T-cell (primary cell): ENCODE measurements around the gene SYTL1. TPM values are rescaled to one million over a fixed set of nuclear protein-coding genes. Genes with fewer than 3 reads are reported as not detected.

Source experiments
- ATAC-seq, 4 experiments: fragments of 200-7000 bp in 3 of 4; fragments of 150-1000 bp in 1 of 4; cut with Tn5 transposase; replicated peaks in 1 of 4; 1 replicate in 3 of 4; 2 replicates in 1 of 4; pipeline ENCODE4 v1.10.0; 2021; ENCODE audit warnings: moderate library complexity in 3 of 4, mild to moderate bottlenecking in 2 of 4, moderate number of reproducible peaks in 1 of 4
- CTCF ChIA-PET, 2 donors: fragments of 300-600 bp; sonication (Branson Sonifier 250); formaldehyde crosslinking; loops; one replicate each; lab custom pipeline; 2022; ENCODE audit warnings: antibody characterized with exemption in 2 of 2; lab: Charles Lee
- POLR2A ChIA-PET, 2 donors: fragments of 300-600 bp; sonication (Branson Sonifier 250); formaldehyde crosslinking; loops; one replicate each; lab custom pipeline; 2022; ENCODE audit warnings: antibody characterized with exemption in 2 of 2; lab: Charles Lee
- DNase-seq, 35 experiments: peaks; one replicate each; pipeline versions ENCODE4 v3.0.0 to v3.0.0-alpha.2; 2013 to 2023
- H3K27ac ChIP-seq: one replicate; pipeline ENCODE4 v1.5.1; 2013; ENCODE audit warnings: low read length
- H3K27me3 ChIP-seq, 2 experiments: replicated peaks in 1 of 2; 1 replicate in 1 of 2; 2 replicates in 1 of 2; pipeline versions ENCODE4 v1.6.1 to v1.7.0; 2013; ENCODE audit warnings: low read length in 1 of 2, mixed read lengths in 1 of 2; ENCODE audit not compliant: control insufficient read depth in 2 of 2, insufficient read depth in 2 of 2; ENCODE audit errors: extremely low read depth in 1 of 2
- H3K36me3 ChIP-seq, 2 donors: 1 replicate in 1 of 2; 2 replicates in 1 of 2; pipeline versions ENCODE4 v1.6.1 to v1.7.0; 2013; ENCODE audit warnings: low read length in 1 of 2; ENCODE audit not compliant: control insufficient read depth in 2 of 2, insufficient read depth in 1 of 2; ENCODE audit errors: extremely low read depth in 1 of 2
- H3K4me1 ChIP-seq, 2 experiments: 1 replicate in 1 of 2; 2 replicates in 1 of 2; pipeline versions ENCODE4 v1.6.1 to v1.7.0; 2013; ENCODE audit warnings: low read length in 2 of 2, mixed read lengths in 1 of 2; ENCODE audit not compliant: insufficient read depth in 2 of 2, control insufficient read depth in 1 of 2; ENCODE audit errors: extremely low read depth in 1 of 2
- H3K4me3 ChIP-seq, 2 donors: 1 replicate in 1 of 2; 2 replicates in 1 of 2; pipeline versions ENCODE4 v1.5.1 to v1.7.0; 2013; ENCODE audit warnings: mild to moderate bottlenecking in 2 of 2, low read length in 1 of 2, moderate library complexity in 1 of 2; ENCODE audit not compliant: control insufficient read depth in 1 of 2; ENCODE audit errors: extremely low read depth in 1 of 2
- H3K9me3 ChIP-seq: 2 replicates; pipeline ENCODE4 v1.7.0; 2013
- H3K27ac Mint-ChIP-seq, 2 donors: one replicate each; pipeline ENCODE4 v1.8.0; 2020 to 2021; ENCODE audit warnings: mild to moderate bottlenecking in 2 of 2, mixed read lengths in 2 of 2
- H3K27me3 Mint-ChIP-seq, 2 donors: one replicate each; pipeline ENCODE4 v1.8.0; 2021 to 2022; ENCODE audit warnings: mixed read lengths in 2 of 2
- H3K36me3 Mint-ChIP-seq: one replicate; pipeline ENCODE4 v1.8.0; 2021; ENCODE audit warnings: mixed read lengths
- H3K4me1 Mint-ChIP-seq, 3 donors: one replicate each; pipeline ENCODE4 v1.8.0; 2020 to 2022; ENCODE audit warnings: mixed read lengths in 3 of 3, mild to moderate bottlenecking in 1 of 3
- H3K4me3 Mint-ChIP-seq, 3 donors: one replicate each; pipeline ENCODE4 v1.8.0; 2020 to 2022; ENCODE audit warnings: mild to moderate bottlenecking in 3 of 3, mixed read lengths in 3 of 3, moderate library complexity in 3 of 3
- H3K9me3 Mint-ChIP-seq, 3 donors: one replicate each; pipeline ENCODE4 v1.8.0; 2020 to 2022; ENCODE audit warnings: mixed read lengths in 3 of 3
- WGBS: methylation state at CpG from one replicate; pipeline ENCODE4 v1.1.5; 2013; ENCODE audit warnings: missing lambda C conversion rate; ENCODE audit not compliant: insufficient coverage; 5-methylcytosine and 5-hydroxymethylcytosine counted together
- total RNA-seq, 35 experiments: library from RNA in 6 of 35; stranded (reverse) in 6 of 35; fragments of 120-200 nt in 1 of 35; gene quantifications; one replicate each; pipeline versions ENCODE4 v1.2.1 to v1.2.4 and lab custom pipeline; 2013 to 2026

The SYTL1 gene
- total RNA-seq, 5 donors from 2014 or later (not counting 1 experiment from before 2014, with no cell fraction given), result 169 to 240 (median 199) TPM

GRCh38 chr1:27298632-27299384, 43.0 kb upstream of the SYTL1 start:
- Histone ChIP-seq H3K27ac (no peak overlapping the region), H3K4me3 (no peak overlapping the region), H3K4me1 (peaks cover 0 to 8% of the 10 kb centered on the region in 2 experiments), H3K9me3 (no peaks in the 10 kb centered on the region), H3K36me3 (peaks cover 17 to 85% of the 10 kb centered on the region in 2 donors), H3K27me3 (no peaks in the 10 kb centered on the region)
- ATAC-seq, result no peak
- Mint-ChIP-seq H3K9me3 (no peaks in the 10 kb centered on the region), H3K4me3 (no peak overlapping the region), H3K27ac (no peak overlapping the region), H3K36me3 (peaks cover 36% of the 10 kb centered on the region), H3K27me3 (no peaks in the 10 kb centered on the region), H3K4me1 (peaks cover 0 to 5% (median 2%) of the 10 kb centered on the region in 3 donors)
- ChIA-PET CTCF (interaction anchor here (0.5 to 7.8 kb wide), 15 partner anchors 9 to 285 kb away, joined by 3 to 44 read pairs (median 3); no protein-coding TSS in a partner anchor), POLR2A (no interaction called here)
- WGBS, result 40% methylated on average over 1 of the region's 8 CpGs
- no peak for DNase-seq

- no peaks in the 10 kb centered on the region for H3K27me3 ChIP-seq
- H3K4me1 Mint-ChIP-seq, result peaks cover 0 to 5% (median 2%) of the 10 kb centered on the region in 3 donors
- no peaks in the 10 kb centered on the region for H3K27me3 Mint-ChIP-seq
- 92% methylated on average over 10 of the region's 14 CpGs for WGBS
- H3K27ac ChIP-seq, result no peak overlapping the region
- peaks cover 41% of the 10 kb centered on the region for H3K36me3 Mint-ChIP-seq
- CTCF ChIA-PET, result interaction anchor here (0.6 to 7.8 kb wide), 17 partner anchors 9 to 682 kb away, joined by 3 to 44 read pairs (median 4); partner anchors contain the start of gene MAP3K6 (in 1 of the 2)
- H3K27ac Mint-ChIP-seq, result no peak overlapping the region
- no peak for ATAC-seq
- H3K4me3 Mint-ChIP-seq, result no peak overlapping the region
- no peak for DNase-seq
- H3K9me3 ChIP-seq, result no peaks in the 10 kb centered on the region
- peaks cover 22 to 85% of the 10 kb centered on the region in 2 donors for H3K36me3 ChIP-seq
- H3K4me3 ChIP-seq, result no peak overlapping the region
- peaks cover 0 to 8% of the 10 kb centered on the region in 2 experiments for H3K4me1 ChIP-seq
- POLR2A ChIA-PET, result interaction anchor here in 1 of 2 donors (0.6 kb wide), 1 partner anchor 321 kb away, joined by 19 read pairs; no protein-coding TSS in a partner anchor
- no peaks in the 10 kb centered on the region for H3K9me3 Mint-ChIP-seq
Observed at GRCh38 chr1:27299385-27300271, 42.2 kb upstream of the SYTL1 start.

GRCh38 chr1:27300341-27301051, 41.3 kb upstream of the SYTL1 start:
- no peak overlapping the region for H3K4me3 ChIP-seq
- no peaks in the 10 kb centered on the region for H3K9me3 ChIP-seq
- POLR2A ChIA-PET, result interaction anchor here in 1 of 2 donors (0.6 kb wide), 1 partner anchor 40 kb away, joined by 3 read pairs; no protein-coding TSS in a partner anchor
- no peaks in the 10 kb centered on the region for H3K27me3 ChIP-seq
- H3K36me3 ChIP-seq, result peaks cover 23 to 83% of the 10 kb centered on the region in 2 donors
- H3K4me1 Mint-ChIP-seq, result peaks cover 0 to 5% (median 2%) of the 10 kb centered on the region in 3 donors
- H3K4me1 ChIP-seq, result peaks cover 0 to 8% of the 10 kb centered on the region in 2 experiments
- ATAC-seq (peak; percentile 83 to 90 (median 88)), DNase-seq (peak; percentile 46 to 92 (median 70))
- H3K9me3 Mint-ChIP-seq, result no peaks in the 10 kb centered on the region
- H3K27ac ChIP-seq, result no peak overlapping the region
- H3K27me3 Mint-ChIP-seq, result no peaks in the 10 kb centered on the region
- CTCF ChIA-PET, result interaction anchor here (0.6 to 7.8 kb wide), 17 partner anchors 9 to 404 kb away, joined by 3 to 44 read pairs (median 4); partner anchors contain the start of gene SLC9A1 (in 1 of the 2)
- WGBS, result 83% methylated on average over 1 of the region's 5 CpGs
- H3K36me3 Mint-ChIP-seq, result peaks cover 41% of the 10 kb centered on the region
- no peak overlapping the region for H3K27ac Mint-ChIP-seq
- H3K4me3 Mint-ChIP-seq, result no peak overlapping the region

DNA sequence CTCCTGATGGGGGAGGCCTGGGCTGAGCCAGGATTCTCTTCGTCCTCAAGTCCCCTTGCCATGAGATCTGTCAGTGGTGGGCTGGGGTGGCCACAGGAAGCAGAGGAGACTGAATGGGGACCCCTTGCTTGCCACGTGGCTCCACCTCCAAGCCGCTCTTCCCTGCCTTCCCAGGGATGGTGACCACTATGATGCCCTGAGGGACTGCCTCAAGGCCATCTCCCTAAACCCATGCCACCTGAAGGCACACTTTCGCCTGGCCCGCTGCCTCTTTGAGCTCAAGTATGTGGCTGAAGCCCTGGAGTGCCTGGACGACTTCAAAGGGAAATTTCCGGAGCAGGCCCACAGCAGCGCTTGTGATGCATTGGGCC, 40.8 kb upstream of the SYTL1 start:
- no peak overlapping the region for H3K27ac ChIP-seq
- Mint-ChIP-seq H3K4me1 (peaks cover 0 to 5% (median 2%) of the 10 kb centered on the region in 3 donors), H3K4me3 (no peak overlapping the region), H3K27ac (no peak overlapping the region), H3K9me3 (no peaks in the 10 kb centered on the region), H3K36me3 (peaks cover 40% of the 10 kb centered on the region), H3K27me3 (no peaks in the 10 kb centered on the region)
- ChIA-PET POLR2A (interaction anchor here in 1 of 2 donors (0.6 kb wide), 1 partner anchor 40 kb away, joined by 3 read pairs; no protein-coding TSS in a partner anchor), CTCF (interaction anchor here (0.6 to 7.8 kb wide), 19 partner anchors 10 to 404 kb away, joined by 3 to 44 read pairs (median 4); partner anchors contain the start of genes CD164L2 (in 1 of the 2) and SLC9A1 (in 1 of the 2))
- 75% methylated on average over 4 of the region's 8 CpGs for WGBS
- peaks cover 0 to 8% of the 10 kb centered on the region in 2 experiments for H3K4me1 ChIP-seq
- H3K9me3 ChIP-seq, result no peaks in the 10 kb centered on the region
- no peak overlapping the region for H3K4me3 ChIP-seq
- H3K27me3 ChIP-seq, result no peaks in the 10 kb centered on the region
- peaks cover 26 to 86% of the 10 kb centered on the region in 2 donors for H3K36me3 ChIP-seq
- ATAC-seq, result no peak
- DNase-seq, result no peak

DNA sequence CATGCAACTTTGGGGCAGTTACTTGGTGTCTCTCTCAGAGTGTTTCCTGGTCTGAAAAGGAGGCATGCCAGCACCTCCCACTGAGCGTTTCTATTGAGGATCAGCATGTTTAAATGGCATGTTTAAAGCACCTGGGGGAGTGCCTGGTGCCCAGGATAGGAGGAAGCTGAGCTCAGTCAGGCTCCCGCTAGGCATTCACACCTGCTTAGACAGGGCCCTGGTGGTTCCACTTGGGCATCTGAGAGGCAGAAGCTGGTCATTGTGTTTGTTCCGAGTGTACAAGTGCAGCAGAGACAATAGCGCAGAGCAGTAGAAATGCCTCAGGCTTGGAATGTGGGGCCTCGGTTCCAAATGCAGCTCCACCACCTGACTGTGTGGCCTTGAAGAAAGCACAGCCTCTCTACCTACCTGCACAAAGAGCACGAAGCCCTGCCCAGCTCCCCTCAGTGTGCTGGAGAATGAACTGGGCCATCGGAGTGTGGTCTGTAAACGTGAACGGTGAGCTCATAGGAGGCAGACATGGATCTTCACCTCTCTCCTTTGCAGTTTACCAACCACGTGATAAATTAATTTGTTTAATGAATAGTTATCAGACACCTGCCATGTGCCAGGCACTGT, 40.1 kb upstream of the SYTL1 start:
- Mint-ChIP-seq H3K9me3 (no peaks in the 10 kb centered on the region), H3K27me3 (no peaks in the 10 kb centered on the region), H3K36me3 (peaks cover 36% of the 10 kb centered on the region), H3K4me1 (peaks cover 0 to 5% (median 2%) of the 10 kb centered on the region in 3 donors), H3K27ac (no peak overlapping the region), H3K4me3 (no peak overlapping the region)
- POLR2A ChIA-PET, result interaction anchor here in 1 of 2 donors (0.5 to 0.7 kb wide), 2 partner anchors 85 to 211 kb away, joined by 8 read pairs; no protein-coding TSS in a partner anchor
- no peak for DNase-seq
- ATAC-seq, result no peak
- H3K27ac ChIP-seq, result no peak overlapping the region
- CTCF ChIA-PET, result interaction anchor here (0.5 to 7.8 kb wide), 21 partner anchors 13 to 394 kb away, joined by 3 to 44 read pairs (median 4); partner anchors contain the start of gene CD164L2 (in 1 of the 2)
- no peak overlapping the region for H3K4me3 ChIP-seq
- peaks cover 0 to 8% of the 10 kb centered on the region in 2 experiments for H3K4me1 ChIP-seq
- peaks cover 27 to 86% of the 10 kb centered on the region in 2 donors for H3K36me3 ChIP-seq
- no peaks in the 10 kb centered on the region for H3K27me3 ChIP-seq
- H3K9me3 ChIP-seq, result no peaks in the 10 kb centered on the region
- WGBS, result 86% methylated on average over 4 of the region's 10 CpGs
